ENCODE results near the gene OSBPL2. TPM values are rescaled to one million over a fixed set of nuclear protein-coding genes. Genes with fewer than 3 reads are reported as not detected.

The OSBPL2 gene
- total RNA-seq, 1 donor, result 36.7 TPM

DNA sequence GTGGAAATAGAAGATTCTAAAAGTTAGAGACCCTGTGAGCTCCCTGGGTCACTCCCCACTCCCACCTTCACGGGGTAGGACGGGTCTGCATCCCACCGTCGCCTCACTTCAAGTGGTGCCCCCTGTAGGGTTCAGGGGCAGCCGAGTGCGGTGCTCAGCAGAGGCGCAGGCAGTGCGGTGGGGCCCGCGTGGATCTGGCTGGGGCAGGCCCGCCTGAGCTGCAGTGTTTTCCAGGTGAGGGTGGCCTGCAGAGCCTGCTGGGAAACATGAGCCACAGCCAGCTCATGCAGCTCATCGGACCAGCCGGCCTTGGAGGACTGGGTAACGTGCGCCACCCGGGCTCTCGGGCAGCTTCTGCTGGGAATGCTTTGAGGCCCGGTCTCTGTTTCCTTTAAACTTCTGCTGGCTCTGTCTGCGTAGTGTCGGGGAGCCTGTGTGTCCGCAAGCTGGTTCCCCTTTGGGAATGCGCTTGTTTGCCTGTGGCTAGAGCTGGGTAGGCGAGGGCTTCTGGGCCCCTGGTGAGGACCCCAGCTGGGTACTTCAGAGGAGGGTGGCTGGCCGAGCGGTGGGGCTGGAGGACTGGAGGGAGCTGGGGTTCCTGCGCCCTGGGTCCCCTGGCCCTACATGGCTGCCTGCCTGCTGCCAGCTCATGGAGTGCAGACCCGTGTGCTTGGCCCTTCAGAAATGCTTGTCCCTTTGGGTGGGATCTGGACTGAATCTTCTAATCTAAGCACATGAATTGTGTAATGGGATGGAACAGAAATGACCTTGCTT, 68.3 kb downstream of the OSBPL2 start:
- no peak overlapping the region for H3K4me3 ChIP-seq (ENCODE audit: low read depth, low read length)
- DNase-seq (ENCODE audit: low read depth), result no peak
- TF ChIP-seq, protein P1, sequence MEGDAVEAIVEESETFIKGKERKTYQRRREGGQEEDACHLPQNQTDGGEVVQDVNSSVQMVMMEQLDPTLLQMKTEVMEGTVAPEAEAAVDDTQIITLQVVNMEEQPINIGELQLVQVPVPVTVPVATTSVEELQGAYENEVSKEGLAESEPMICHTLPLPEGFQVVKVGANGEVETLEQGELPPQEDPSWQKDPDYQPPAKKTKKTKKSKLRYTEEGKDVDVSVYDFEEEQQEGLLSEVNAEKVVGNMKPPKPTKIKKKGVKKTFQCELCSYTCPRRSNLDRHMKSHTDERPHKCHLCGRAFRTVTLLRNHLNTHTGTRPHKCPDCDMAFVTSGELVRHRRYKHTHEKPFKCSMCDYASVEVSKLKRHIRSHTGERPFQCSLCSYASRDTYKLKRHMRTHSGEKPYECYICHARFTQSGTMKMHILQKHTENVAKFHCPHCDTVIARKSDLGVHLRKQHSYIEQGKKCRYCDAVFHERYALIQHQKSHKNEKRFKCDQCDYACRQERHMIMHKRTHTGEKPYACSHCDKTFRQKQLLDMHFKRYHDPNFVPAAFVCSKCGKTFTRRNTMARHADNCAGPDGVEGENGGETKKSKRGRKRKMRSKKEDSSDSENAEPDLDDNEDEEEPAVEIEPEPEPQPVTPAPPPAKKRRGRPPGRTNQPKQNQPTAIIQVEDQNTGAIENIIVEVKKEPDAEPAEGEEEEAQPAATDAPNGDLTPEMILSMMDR (IDR thresholded peaks at IDR 0.05; ENCODE audit: insufficient read depth, low read depth, low read length), result no peak

DNA sequence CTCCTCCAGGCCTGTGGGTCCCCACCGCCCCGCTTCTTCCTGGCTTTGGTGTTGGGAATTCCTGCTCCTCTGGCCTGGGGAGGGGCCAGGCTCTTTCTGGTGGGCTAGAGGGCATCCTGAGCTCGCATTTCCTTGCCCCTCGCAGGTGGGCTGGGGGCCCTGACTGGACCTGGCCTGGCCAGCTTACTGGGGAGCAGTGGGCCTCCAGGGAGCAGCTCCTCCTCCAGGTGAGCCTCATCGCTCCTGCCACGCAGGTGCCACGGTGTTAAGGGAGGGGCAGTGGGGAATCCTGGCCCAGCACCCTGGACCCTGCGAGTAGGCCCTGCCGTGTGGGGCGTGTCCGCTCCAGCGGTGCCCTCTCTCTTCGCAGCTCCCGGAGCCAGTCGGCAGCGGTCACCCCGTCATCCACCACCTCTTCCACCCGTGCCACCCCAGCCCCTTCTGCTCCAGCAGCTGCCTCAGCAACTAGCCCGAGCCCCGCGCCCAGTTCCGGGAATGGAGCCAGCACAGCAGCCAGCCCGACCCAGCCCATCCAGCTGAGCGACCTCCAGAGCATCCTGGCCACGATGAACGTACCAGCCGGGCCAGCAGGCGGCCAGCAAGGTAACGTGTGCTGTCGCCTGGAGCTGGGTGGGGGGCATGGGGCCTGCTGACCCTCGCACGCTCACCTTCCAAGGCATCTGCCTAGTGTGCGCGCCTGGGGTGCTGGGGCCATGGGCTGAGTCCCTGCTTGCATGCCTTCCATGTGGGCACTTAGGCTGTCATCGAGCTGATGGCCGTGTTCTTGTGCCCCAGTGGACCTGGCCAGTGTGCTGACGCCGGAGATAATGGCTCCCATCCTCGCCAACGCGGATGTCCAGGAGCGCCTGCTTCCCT, 69.1 kb downstream of the OSBPL2 start:
- TF ChIP-seq, protein P1 (IDR thresholded peaks at IDR 0.05; ENCODE audit: insufficient read depth, low read depth, low read length), result no peak

DNA sequence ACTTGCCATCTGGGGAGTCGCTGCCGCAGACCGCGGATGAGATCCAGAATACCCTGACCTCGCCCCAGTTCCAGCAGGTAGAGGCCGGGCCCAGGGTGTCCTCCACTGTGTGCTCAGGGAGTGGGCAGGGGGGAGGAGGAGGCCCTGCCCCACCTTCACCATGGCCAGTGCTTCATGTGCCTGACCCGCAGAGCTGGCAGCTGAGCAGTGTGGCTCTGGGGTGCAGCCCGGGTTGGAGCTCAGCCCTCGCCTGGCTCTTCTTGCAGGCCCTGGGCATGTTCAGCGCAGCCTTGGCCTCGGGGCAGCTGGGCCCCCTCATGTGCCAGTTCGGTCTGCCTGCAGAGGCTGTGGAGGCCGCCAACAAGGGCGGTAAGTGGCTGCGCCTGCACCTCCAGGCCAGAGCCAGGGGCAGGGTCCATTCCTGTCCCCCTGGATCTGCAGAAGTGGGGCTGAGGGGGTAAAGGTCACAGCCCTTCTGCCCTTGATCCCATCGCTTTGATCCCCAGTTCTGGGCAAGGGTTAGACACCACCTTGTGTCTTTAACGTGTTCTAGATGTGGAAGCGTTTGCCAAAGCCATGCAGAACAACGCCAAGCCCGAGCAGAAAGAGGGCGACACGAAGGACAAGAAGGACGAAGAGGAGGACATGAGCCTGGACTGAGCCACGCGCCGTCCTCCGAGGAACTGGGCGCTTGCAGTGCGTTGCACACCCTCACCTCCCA, 69.9 kb downstream of the OSBPL2 start:
- DNase-seq (ENCODE audit: low read depth), result no peak
- no peak overlapping the region for H3K4me3 ChIP-seq (ENCODE audit: low read depth, low read length)
- TF ChIP-seq, protein P1 (IDR thresholded peaks at IDR 0.05; ENCODE audit: insufficient read depth, low read depth, low read length), result no peak

More for the DNA sequence above, 69.1 kb downstream of the OSBPL2 start:
- no peak for DNase-seq (ENCODE audit: low read depth)
- H3K4me3 ChIP-seq (ENCODE audit: low read depth, low read length), result no peak overlapping the region

DNA sequence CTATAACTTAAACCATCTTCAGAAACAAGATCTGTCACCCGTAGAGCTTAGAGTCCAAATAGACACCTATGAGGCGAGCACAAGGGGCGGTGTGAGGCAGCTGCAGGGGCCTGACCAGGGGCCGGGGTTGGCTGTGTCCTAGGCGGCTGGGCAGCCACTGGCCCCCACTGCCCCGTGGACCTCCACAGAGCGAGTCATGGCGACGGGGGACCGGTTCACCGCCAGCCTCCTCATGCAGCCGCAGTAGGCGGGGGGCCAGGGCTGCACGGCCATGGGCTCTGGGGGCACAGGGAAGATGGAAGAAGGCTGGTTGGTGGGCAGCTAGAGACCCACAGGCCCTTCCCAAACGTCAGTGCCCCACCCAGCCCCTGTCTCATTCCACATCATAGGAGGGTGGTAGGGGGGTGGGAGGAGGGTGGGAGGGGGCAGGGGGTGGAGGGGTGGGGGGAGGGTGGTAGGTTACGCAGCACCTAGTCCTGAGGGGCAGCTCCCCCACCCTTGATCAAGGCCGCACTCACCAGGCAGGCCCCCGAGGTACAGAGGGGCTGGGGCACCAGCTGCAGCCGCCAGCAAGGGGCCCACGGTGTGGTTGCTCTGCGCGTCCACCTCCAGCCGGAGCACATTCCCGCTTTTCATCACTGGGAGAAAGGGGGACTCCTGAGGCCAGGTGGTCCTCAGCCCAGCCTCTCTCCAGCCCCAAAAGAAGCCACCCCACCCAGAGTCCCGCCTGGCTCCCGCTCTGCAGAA, 71.0 kb downstream of the OSBPL2 start:
- no peak for DNase-seq (ENCODE audit: low read depth)
- TF ChIP-seq, protein P1 (IDR thresholded peaks at IDR 0.05; ENCODE audit: insufficient read depth, low read depth, low read length), result no peak
- no peak overlapping the region for H3K4me3 ChIP-seq (ENCODE audit: low read depth, low read length)

DNA sequence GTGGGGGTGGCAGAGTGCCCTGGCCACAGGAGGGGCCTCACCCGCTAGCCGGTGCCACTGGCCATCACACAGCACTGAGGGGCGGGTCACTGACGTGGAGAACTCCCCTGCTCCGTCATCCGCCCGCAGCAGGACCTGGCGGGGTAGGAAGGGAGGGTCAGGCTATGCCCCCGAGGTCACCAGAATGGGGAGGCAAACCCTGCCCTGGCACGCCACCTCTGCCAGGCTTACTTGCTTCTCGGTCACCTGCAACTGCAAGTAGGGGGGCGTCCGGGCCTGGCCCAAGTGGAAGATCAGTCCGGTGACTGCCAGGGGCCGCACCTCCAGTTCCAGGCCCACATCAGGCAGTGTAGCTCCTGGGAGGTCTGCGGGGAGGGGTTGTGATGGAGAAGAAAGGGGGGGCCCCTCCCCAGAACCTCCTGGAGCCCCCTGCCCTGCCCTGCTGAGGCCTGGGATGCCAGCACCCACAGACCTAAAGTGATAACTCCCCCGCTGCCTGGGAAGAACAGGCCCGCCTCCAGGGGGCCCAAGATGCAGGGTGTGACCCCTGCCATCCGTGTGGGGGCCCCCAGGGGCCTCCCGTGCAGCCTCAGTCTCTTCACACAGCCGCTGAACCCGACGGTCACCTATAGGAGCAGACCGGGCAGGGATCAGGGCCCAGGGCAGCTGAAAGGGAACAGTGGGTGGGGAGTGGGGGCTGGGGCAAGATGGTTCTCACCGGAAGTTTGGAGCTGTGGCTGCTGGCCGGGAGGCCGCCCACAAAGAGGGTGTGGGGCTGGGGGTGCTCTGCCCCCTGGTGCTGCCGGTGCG, 71.8 kb downstream of the OSBPL2 start:
- TF ChIP-seq, protein P1 (IDR thresholded peaks at IDR 0.05; ENCODE audit: insufficient read depth, low read depth, low read length), result no peak
- no peak for DNase-seq (ENCODE audit: low read depth)
- no peak overlapping the region for H3K4me3 ChIP-seq (ENCODE audit: low read depth, low read length)
